GM12878 (cell line): ENCODE data around the gene PAX2. TPM values are rescaled to one million over a fixed set of nuclear protein-coding genes. Genes with fewer than 3 reads are reported as not detected.

ENCODE experiments used
- ATAC-seq: fragments of 200-7000 bp; cut with Tn5 transposase; 3 replicates; pipeline ENCODE4 v1.9.1; 2020; ENCODE audit warnings: mild to moderate bottlenecking, moderate library complexity
- BruUV-seq: library from RNA; stranded (reverse); fragments of 400-500 nt; replicated peaks from 2 replicates; lab custom pipeline; 2021; lab: Mats Ljungman, UMichigan
- CTCF ChIA-PET: fragments of 300-600 bp; sonication (Branson Sonifier 250); formaldehyde crosslinking; extraction: SDS; loops from one replicate; lab custom pipeline; 2021; ENCODE audit warnings: inconsistent platforms; lab: Yijun Ruan, JAX
- POLR2A ChIA-PET: fragments of 350-600 bp; formaldehyde crosslinking; extraction: SDS; loops from one replicate; lab custom pipeline; 2021; ENCODE audit warnings: inconsistent platforms; lab: Charles Lee
- RAD21 ChIA-PET: fragments of 300-600 bp; sonication (Branson Sonifier 250); formaldehyde crosslinking; loops from one replicate; lab custom pipeline; 2023; ENCODE audit warnings: antibody characterized with exemption; ENCODE audit not compliant: unreplicated experiment; lab: Charles Lee
- SMC1A ChIA-PET: fragments of 300-600 bp; sonication (Branson Sonifier 250); formaldehyde crosslinking; loops from one replicate; lab custom pipeline; 2023; ENCODE audit not compliant: unreplicated experiment, uncharacterized antibody; lab: Charles Lee
- DNase-seq: peaks from one replicate; pipeline ENCODE4 v3.0.0-alpha.2; 2011; ENCODE audit warnings: low read depth, low spot score
- FAIRE-seq: peaks from 3 replicates; lab custom pipeline; 2011; peaks lifted over from hg19 to GRCh38; lab: Jason Lieb, UNC
- H2AFZ ChIP-seq: 2 replicates; pipeline ENCODE4 v1.6.0; 2011; ENCODE audit warnings: low read depth, low read length, control low read depth; ENCODE audit not compliant: control insufficient read depth
- H3K27ac ChIP-seq: 2 replicates; pipeline ENCODE4 v1.5.1; 2011; ENCODE audit warnings: control low read depth; ENCODE audit not compliant: control insufficient read depth, insufficient read depth
- H3K27me3 ChIP-seq, 2 experiments: replicated peaks in 1 of 2; 2 replicates each; pipeline versions ENCODE4 v1.6.0 to v1.6.1; 2011; ENCODE audit warnings: low read length in 1 of 2; ENCODE audit not compliant: control insufficient read depth in 2 of 2, insufficient read depth in 2 of 2
- H3K36me3 ChIP-seq, 2 experiments: 2 replicates each; pipeline ENCODE4 v1.5.1; 2011; ENCODE audit warnings: low read length in 1 of 2; ENCODE audit not compliant: control insufficient read depth in 2 of 2, insufficient read depth in 2 of 2
- H3K4me1 ChIP-seq: 2 replicates; pipeline ENCODE4 v1.6.1; 2011; ENCODE audit warnings: mild to moderate bottlenecking, low read length, moderate library complexity, mixed read lengths; ENCODE audit not compliant: control insufficient read depth, insufficient read depth
- H3K4me2 ChIP-seq: 2 replicates; pipeline ENCODE4 v1.6.0; 2011; ENCODE audit warnings: control low read depth; ENCODE audit not compliant: control insufficient read depth, insufficient read depth
- H3K4me3 ChIP-seq: fragments of 200-600 bp; sonication (generic); 2 replicates; pipeline ENCODE4 v1.5.1; 2016
- H3K79me2 ChIP-seq: 2 replicates; pipeline ENCODE4 v1.6.0; 2011; ENCODE audit warnings: low read length; ENCODE audit not compliant: control insufficient read depth, insufficient read depth
- H3K9ac ChIP-seq: 2 replicates; pipeline ENCODE4 v1.8.0; 2011; ENCODE audit warnings: low read length, control low read depth, mixed read lengths; ENCODE audit not compliant: control insufficient read depth, insufficient read depth
- H3K9me3 ChIP-seq: replicated peaks from 3 replicates; pipeline ENCODE4 v1.5.1; 2011; ENCODE audit warnings: mild to moderate bottlenecking, low read length; ENCODE audit not compliant: control insufficient read depth, insufficient read depth
- H4K20me1 ChIP-seq: 2 replicates; pipeline ENCODE4 v1.6.0; 2011; ENCODE audit not compliant: control insufficient read depth, insufficient read depth
- BRCA1 ChIP-seq: IDR thresholded peaks from 2 replicates; pipeline ENCODE4 v1.6.1; 2011; ENCODE audit warnings: low read depth, low read length, improper control_type of control experiment
- CHD4 ChIP-seq: fragments of 200-600 bp; sonication (generic); IDR thresholded peaks from 2 replicates; pipeline ENCODE4 v1.6.1; 2016; ENCODE audit warnings: mild to moderate bottlenecking
- HDGF ChIP-seq: fragments of 450-650 bp; IDR thresholded peaks from 2 replicates; pipeline ENCODE4 v1.6.1; 2016; ENCODE audit warnings: antibody characterized with exemption
- IKZF1 ChIP-seq: fragments of 450-650 bp; conservative IDR thresholded peaks from 2 replicates; pipeline ENCODE4 v1.6.1; 2017; ENCODE audit warnings: antibody characterized with exemption, mild to moderate bottlenecking
- MXI1 ChIP-seq: fragments of 150-350 bp; IDR thresholded peaks from 2 replicates; pipeline ENCODE4 v1.6.1; 2011; ENCODE audit warnings: low read depth, mild to moderate bottlenecking, inconsistent platforms, low read length, improper control_type of control experiment
- NFYB ChIP-seq: IDR thresholded peaks from 2 replicates; pipeline ENCODE4 v1.6.1; 2011; ENCODE audit warnings: low read depth, mild to moderate bottlenecking, low read length, improper control_type of control experiment, moderate library complexity; ENCODE audit not compliant: insufficient read depth
- NR2C1 ChIP-seq: fragments of 450-650 bp; IDR thresholded peaks from 2 replicates; pipeline ENCODE4 v1.6.1; 2017; ENCODE audit warnings: antibody characterized with exemption, mild to moderate bottlenecking, moderate library complexity
- NR2C2 ChIP-seq: IDR thresholded peaks from 2 replicates; pipeline ENCODE4 v1.6.1; 2011; ENCODE audit warnings: borderline replicate concordance, low read depth; ENCODE audit not compliant: control insufficient read depth, insufficient read length
- SIN3A ChIP-seq: IDR thresholded peaks from 2 replicates; pipeline ENCODE4 v1.6.1; 2012; ENCODE audit warnings: low read depth, low read length, improper control_type of control experiment
- SMC3 ChIP-seq: IDR thresholded peaks from 2 replicates; pipeline ENCODE4 v1.6.1; 2011; ENCODE audit warnings: low read length, improper control_type of control experiment, borderline replicate concordance
- SPI1 ChIP-seq: IDR thresholded peaks from 2 replicates; pipeline ENCODE4 v1.6.1; 2011; ENCODE audit warnings: low read depth, mild to moderate bottlenecking, low read length, moderate library complexity, borderline replicate concordance; ENCODE audit not compliant: insufficient read depth
- TARDBP ChIP-seq: IDR thresholded peaks from 2 replicates; pipeline ENCODE4 v1.6.1; 2016; ENCODE audit warnings: borderline replicate concordance
- ZBTB40 ChIP-seq: fragments of 450-650 bp; IDR thresholded peaks from 2 replicates; pipeline ENCODE4 v1.6.1; 2016; ENCODE audit warnings: mild to moderate bottlenecking, moderate library complexity, borderline replicate concordance
- ZNF217 ChIP-seq: fragments of 450-650 bp; IDR thresholded peaks from 2 replicates; pipeline ENCODE4 v1.6.1; 2017; ENCODE audit warnings: antibody characterized with exemption, mild to moderate bottlenecking
- ZNF622 ChIP-seq: fragments of 450-650 bp; IDR thresholded peaks from 2 replicates; pipeline ENCODE4 v1.6.1; 2017; ENCODE audit warnings: mild to moderate bottlenecking, inconsistent platforms
- ZSCAN29 ChIP-seq: fragments of 450-650 bp; IDR thresholded peaks from 2 replicates; pipeline ENCODE4 v1.6.1; 2017; ENCODE audit warnings: mild to moderate bottlenecking, moderate library complexity
- ZZZ3 ChIP-seq: IDR thresholded peaks from 2 replicates; pipeline ENCODE4 v1.6.1; 2011; ENCODE audit warnings: low read depth; ENCODE audit not compliant: control insufficient read depth, insufficient read length
- WGBS: methylation state at CpG from one replicate; pipeline ENCODE4 v1.1.6; 2016; ENCODE audit warnings: low lambda C conversion rate; ENCODE audit not compliant: insufficient replicate concordance, insufficient coverage; ENCODE audit errors: missing lambda C conversion rate; 5-methylcytosine and 5-hydroxymethylcytosine counted together
- in situ Hi-C: fragments of 300-500 bp; cut with MboI; formaldehyde crosslinking; loops from 9 replicates; pipeline ENCODE4 v1.14.3; 2018; ENCODE audit warnings: mixed read lengths
- intact Hi-C: fragments of 100-400 bp; cut with micrococcal nuclease; formaldehyde crosslinking; loops from one replicate; pipeline ENCODE4 v1.14.2; 2022; ENCODE audit not compliant: unreplicated experiment
- polyA plus RNA-seq, 11 experiments: library from polyadenylated mRNA; depleted of rRNA in 4 of 11; unstranded in 6 of 11; stranded (reverse) in 5 of 11; fragments of >200 nt; fragmentation: Nextera tagmentation in 4 of 11; fragmentation: Illumina TruSeq in 1 of 11; extraction: Ambion mirVana in 4 of 11; extraction: Trizol in 1 of 11; gene quantifications; 1 replicate in 1 of 11; 2 replicates in 10 of 11; pipeline versions ENCODE4 v1.2.1 to v1.2.3, GENCODE V29; 2011 to 2016; ENCODE audit warnings: inconsistent platforms in 2 of 11, missing spikeins in 2 of 11, low read depth in 1 of 11
- total RNA-seq, 4 experiments: library from RNA; depleted of rRNA in 3 of 4; stranded (reverse); fragments of >200 nt in 3 of 4; fragmentation: Illumina TruSeq in 1 of 4; extraction: Trizol in 1 of 4; gene quantifications; 2 replicates each; pipeline versions ENCODE4 v1.2.1 to v1.2.3, GENCODE V29; 2013 to 2021

The PAX2 gene
- total and polyA plus RNA-seq, 10 of the 15 experiments (the other 5 are each of a cell fraction or from before 2014, with no cell fraction given): not detected

- intact Hi-C loops: no loop called here
- Histone ChIP-seq H3K27ac (no peak overlapping the region), H3K4me3 (no peak overlapping the region), H4K20me1 (no peaks in the 10 kb centered on the region), H3K9me3 (no peaks in the 10 kb centered on the region), H3K9ac (no peak overlapping the region), H3K27me3 (peaks cover 9 to 12% of the 10 kb centered on the region in 2 experiments; a peak in 3 of 4 replicates), H3K4me2 (no peak overlapping the region), H3K36me3 (no peaks in the 10 kb centered on the region), H3K79me2 (no peaks in the 10 kb centered on the region), H2AFZ (no peak overlapping the region), H3K4me1 (no peaks in the 10 kb centered on the region)
- ChIA-PET SMC1A (no interaction called here), POLR2A (no interaction called here), CTCF (no interaction called here), RAD21 (no interaction called here)
- BruUV-seq: no TSS peak
- no peak for ATAC-seq
- no peak for FAIRE-seq
- no peak for TF ChIP-seq ZSCAN29
- TF ChIP-seq SPI1: no peak
- TF ChIP-seq NFYB: no peak
- no peak for TF ChIP-seq ZBTB40
- TF ChIP-seq NR2C2: no peak
- TF ChIP-seq HDGF: no peak
- TF ChIP-seq IKZF1: no peak
- no peak for TF ChIP-seq CHD4
- no peak for TF ChIP-seq BRCA1
- TF ChIP-seq SMC3: no peak
- no peak for TF ChIP-seq ZZZ3
- TF ChIP-seq TARDBP: no peak
- TF ChIP-seq ZNF217: no peak
- no peak for TF ChIP-seq ZNF622
- TF ChIP-seq SIN3A: no peak
- TF ChIP-seq NR2C1: no peak
- TF ChIP-seq MXI1: no peak
- WGBS: 41% methylated on average over 26 of the region's 33 CpGs
- no peak for DNase-seq
- in situ Hi-C loops: no loop called here
Observed at GRCh38 chr10:100724531-100725027, 20.8 kb upstream of the PAX2 start.
